Cardiac fibroblast (primary cell): ENCODE results near the gene HOXC5.

Source experiments
- DNase-seq, 2 donors: peaks; one replicate each; pipeline versions ENCODE4 v3.0.0 to v3.0.0-alpha.2; 2010; ENCODE audit warnings: low read depth in 2 of 2
- H3K4me3 ChIP-seq, 2 donors: replicated peaks in 1 of 2; 1 replicate in 1 of 2; 2 replicates in 1 of 2; pipeline ENCODE4 v1.5.1; 2011; ENCODE audit warnings: low read depth in 2 of 2, low read length in 2 of 2, mild to moderate bottlenecking in 2 of 2, moderate library complexity in 1 of 2
- CTCF ChIP-seq: IDR thresholded peaks from one replicate; pipeline ENCODE4 v1.5.1; 2011; ENCODE audit warnings: low read depth, mild to moderate bottlenecking, low read length, inconsistent platforms

Gene HOXC5

DNA sequence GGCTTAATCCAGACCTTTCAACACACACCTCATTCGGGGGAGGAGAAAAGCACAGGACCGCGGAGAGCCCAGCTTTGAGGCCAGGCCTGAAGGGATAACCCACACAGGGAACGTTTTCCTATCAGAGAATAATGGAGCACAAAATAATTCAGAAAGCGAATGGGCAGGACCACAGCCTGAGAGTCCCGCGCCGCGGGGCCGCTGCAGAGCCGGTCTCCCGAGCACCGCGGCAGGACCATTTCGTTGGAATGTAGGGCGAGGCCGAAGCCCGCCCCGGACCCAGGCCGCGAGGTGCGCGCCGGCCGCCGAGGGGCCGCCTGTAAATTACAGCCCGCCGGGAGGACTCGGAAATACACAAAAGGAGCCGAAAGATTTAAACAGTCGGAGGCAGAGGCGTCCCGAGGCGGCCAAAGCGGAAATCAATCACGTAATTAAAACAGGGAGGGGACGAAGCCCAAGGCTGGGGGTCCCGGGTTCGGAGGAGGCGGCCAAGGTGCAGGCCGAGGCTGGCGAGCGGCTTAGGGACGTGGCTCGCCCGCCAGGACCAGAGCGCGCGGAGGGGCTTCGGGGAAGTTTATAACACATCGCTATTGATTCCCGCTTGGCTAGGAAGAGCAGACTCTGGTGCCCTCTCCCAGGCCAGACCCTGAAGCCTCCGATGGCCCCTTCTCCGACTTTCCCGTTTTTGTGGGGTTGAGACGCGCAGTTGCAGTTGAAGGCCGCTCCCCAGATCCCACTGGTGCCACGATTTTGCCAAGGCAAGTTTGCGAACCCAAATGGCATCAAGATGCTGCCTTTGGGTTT, 14.5 kb downstream of the HOXC5 start:
- H3K4me3 ChIP-seq = no peak overlapping the region
- no peak for DNase-seq
- TF ChIP-seq CTCF = no peak

DNA sequence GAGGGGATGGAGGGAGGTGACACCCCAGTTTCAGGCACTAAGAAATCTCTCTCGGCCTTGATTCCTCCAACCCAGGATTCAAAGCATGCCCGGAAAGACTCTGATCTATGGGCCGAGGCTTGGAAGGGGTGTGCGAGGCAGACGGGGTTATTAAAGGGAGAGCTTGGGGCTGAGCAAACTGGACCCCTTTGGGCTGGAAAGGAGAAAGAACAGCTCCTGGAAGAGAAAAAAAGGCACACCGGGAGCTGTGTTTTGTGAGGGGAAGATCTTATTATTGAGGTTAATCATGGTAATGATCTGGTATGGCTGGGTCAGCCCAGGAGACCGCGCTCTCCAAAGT, 15.1 kb downstream of the HOXC5 start:
- no peak for TF ChIP-seq CTCF
- DNase-seq = no peak
- no peak overlapping the region for H3K4me3 ChIP-seq

GRCh38 chr12:54048406-54049093, 15.7 kb downstream of the HOXC5 start:
- DNase-seq = no peak
- TF ChIP-seq CTCF = no peak
- no peak overlapping the region for H3K4me3 ChIP-seq

- H3K4me3 ChIP-seq = no peak overlapping the region
These were observed 16.3 kb downstream of the HOXC5 start for GRCh38 chr12:54049108-54049507.

DNA sequence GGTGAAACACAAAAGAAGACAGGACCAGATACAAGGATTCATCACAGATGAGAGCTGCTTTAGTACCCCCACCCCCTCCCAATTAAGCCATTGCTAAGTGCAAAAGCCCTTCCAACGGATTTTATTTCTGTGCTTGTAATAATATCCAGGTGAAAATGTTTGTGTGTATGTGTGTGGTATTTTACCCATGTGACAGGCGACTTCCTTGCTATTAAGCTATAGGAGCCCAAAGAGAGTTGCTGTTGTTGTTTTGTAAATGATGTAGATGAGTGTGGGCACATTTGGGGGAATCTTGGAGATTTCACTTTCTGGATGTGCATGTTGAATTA, 17.6 kb downstream of the HOXC5 start:
- no peak for DNase-seq
- H3K4me3 ChIP-seq = no peak overlapping the region
- TF ChIP-seq CTCF = no peak

More at GRCh38 chr12:54049108-54049507, 16.3 kb downstream of the HOXC5 start:
- no peak for TF ChIP-seq CTCF
- DNase-seq = no peak

DNA sequence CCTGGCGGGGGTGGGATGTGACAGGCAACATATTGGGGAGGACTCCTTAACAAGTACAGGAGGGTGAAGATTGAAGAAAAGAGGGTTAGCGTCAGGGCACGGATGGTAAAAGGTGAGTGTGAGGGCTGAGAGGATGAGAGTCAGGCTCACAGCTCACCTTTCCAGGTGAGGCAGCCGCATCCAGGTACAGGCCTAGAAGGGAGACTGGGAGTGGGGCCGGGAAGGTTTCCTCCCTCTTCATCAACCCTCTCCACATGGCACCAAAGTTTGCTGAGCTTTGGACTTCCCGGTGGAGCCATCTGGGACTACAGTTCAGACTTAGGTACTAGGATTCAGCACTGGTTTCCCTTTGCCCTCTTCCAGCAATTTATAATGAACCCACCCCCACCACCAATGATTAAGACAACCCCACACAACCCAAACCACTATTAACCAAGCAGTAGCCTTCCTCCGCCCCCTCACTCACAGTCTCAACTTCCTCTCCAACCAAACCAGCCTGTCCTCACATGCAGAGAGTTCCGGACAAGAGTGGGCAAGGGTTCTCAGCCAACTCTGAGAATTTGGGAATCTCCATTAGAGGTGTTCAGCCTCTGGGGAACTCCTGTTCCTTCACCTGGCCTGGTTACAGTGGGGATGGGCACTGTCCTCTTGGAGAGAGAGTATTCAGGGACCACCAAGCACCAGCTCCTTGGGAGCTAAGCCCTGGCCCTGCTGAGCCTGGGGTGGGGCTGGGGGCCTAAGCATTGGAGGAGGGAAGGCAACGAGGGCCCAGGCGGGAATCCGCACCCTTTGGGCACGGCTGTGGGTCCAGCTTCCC, 18.4 kb downstream of the HOXC5 start:
- no peak overlapping the region for H3K4me3 ChIP-seq
- DNase-seq = no peak
- no peak for TF ChIP-seq CTCF
